ENCODE measurements around the gene HEBP1.

Gene HEBP1

GRCh38 chr12:12951504-12951903, 48.6 kb downstream of the HEBP1 start:
- DNase-seq (ENCODE audit: low spot score) = no peak

- DNase-seq (ENCODE audit: low spot score) = no peak
Observed at GRCh38 chr12:12947902-12948301, 52.2 kb downstream of the HEBP1 start.

- DNase-seq (ENCODE audit: low spot score) = no peak
Observed at GRCh38 chr12:12946686-12947355, 53.2 kb downstream of the HEBP1 start.

- no peak for DNase-seq (ENCODE audit: low spot score)
Observed at GRCh38 chr12:12945591-12945990, 54.5 kb downstream of the HEBP1 start.

- DNase-seq (ENCODE audit: low spot score) = peak; percentile 26
Observed at GRCh38 chr12:12943586-12944260, 56.3 kb downstream of the HEBP1 start.

- no peak for DNase-seq (ENCODE audit: low spot score)
Observed at GRCh38 chr12:12941450-12942350, 58.4 kb downstream of the HEBP1 start.

- DNase-seq (ENCODE audit: low spot score) = no peak
Observed at GRCh38 chr12:12939888-12940287, 60.2 kb downstream of the HEBP1 start.

GRCh38 chr12:12938541-12938940, 61.5 kb downstream of the HEBP1 start:
- no peak for DNase-seq (ENCODE audit: low spot score)

- no peak for DNase-seq (ENCODE audit: low spot score)
Observed at GRCh38 chr12:12936983-12937491, 63.0 kb downstream of the HEBP1 start.

- DNase-seq (ENCODE audit: low spot score) = no peak
Observed at GRCh38 chr12:12934556-12934955, 65.5 kb downstream of the HEBP1 start.

- DNase-seq (ENCODE audit: low spot score) = no peak
Observed at GRCh38 chr12:12933742-12934141, 66.3 kb downstream of the HEBP1 start.

- DNase-seq (ENCODE audit: low spot score) = no peak
Observed at GRCh38 chr12:12930633-12931219, 69.3 kb downstream of the HEBP1 start.

GRCh38 chr12:12929696-12930095, 70.4 kb downstream of the HEBP1 start:
- no peak for DNase-seq (ENCODE audit: low spot score)

- peak; percentile 70 for DNase-seq (ENCODE audit: low spot score)
Observed at GRCh38 chr12:12927211-12928079, 72.6 kb downstream of the HEBP1 start.

- peak; percentile 49 for DNase-seq (ENCODE audit: low spot score)
Observed at GRCh38 chr12:12926571-12927071, 73.4 kb downstream of the HEBP1 start.

GRCh38 chr12:12925388-12925787, 74.7 kb downstream of the HEBP1 start:
- no peak for DNase-seq (ENCODE audit: low spot score)

Data from hepatic stellate cell (primary cell).